GM12878 (cell line): ENCODE results near the gene CDH20. TPM values are rescaled to one million over a fixed set of nuclear protein-coding genes. Genes with fewer than 3 reads are reported as not detected.

Experiments used
- ATAC-seq: fragments of 200-7000 bp; cut with Tn5 transposase; 3 replicates; pipeline ENCODE4 v1.9.1; 2020; ENCODE audit warnings: mild to moderate bottlenecking, moderate library complexity
- BruUV-seq: library from RNA; stranded (reverse); fragments of 400-500 nt; replicated peaks from 2 replicates; lab custom pipeline; 2021; lab: Mats Ljungman, UMichigan
- CTCF ChIA-PET: fragments of 300-600 bp; sonication (Branson Sonifier 250); formaldehyde crosslinking; extraction: SDS; loops from one replicate; lab custom pipeline; 2021; ENCODE audit warnings: inconsistent platforms; lab: Yijun Ruan, JAX
- POLR2A ChIA-PET: fragments of 350-600 bp; formaldehyde crosslinking; extraction: SDS; loops from one replicate; lab custom pipeline; 2021; ENCODE audit warnings: inconsistent platforms; lab: Charles Lee
- RAD21 ChIA-PET: fragments of 300-600 bp; sonication (Branson Sonifier 250); formaldehyde crosslinking; loops from one replicate; lab custom pipeline; 2023; ENCODE audit warnings: antibody characterized with exemption; ENCODE audit not compliant: unreplicated experiment; lab: Charles Lee
- SMC1A ChIA-PET: fragments of 300-600 bp; sonication (Branson Sonifier 250); formaldehyde crosslinking; loops from one replicate; lab custom pipeline; 2023; ENCODE audit not compliant: unreplicated experiment, uncharacterized antibody; lab: Charles Lee
- DNase-seq: peaks from one replicate; pipeline ENCODE4 v3.0.0-alpha.2; 2011; ENCODE audit warnings: low read depth, low spot score
- FAIRE-seq: peaks from 3 replicates; lab custom pipeline; 2011; peaks lifted over from hg19 to GRCh38; lab: Jason Lieb, UNC
- H2AFZ ChIP-seq: 2 replicates; pipeline ENCODE4 v1.6.0; 2011; ENCODE audit warnings: low read depth, low read length, control low read depth; ENCODE audit not compliant: control insufficient read depth
- H3K27ac ChIP-seq: 2 replicates; pipeline ENCODE4 v1.5.1; 2011; ENCODE audit warnings: control low read depth; ENCODE audit not compliant: control insufficient read depth, insufficient read depth
- H3K27me3 ChIP-seq, 2 experiments: replicated peaks in 1 of 2; 2 replicates each; pipeline versions ENCODE4 v1.6.0 to v1.6.1; 2011; ENCODE audit warnings: low read length in 1 of 2; ENCODE audit not compliant: control insufficient read depth in 2 of 2, insufficient read depth in 2 of 2
- H3K36me3 ChIP-seq, 2 experiments: 2 replicates each; pipeline ENCODE4 v1.5.1; 2011; ENCODE audit warnings: low read length in 1 of 2; ENCODE audit not compliant: control insufficient read depth in 2 of 2, insufficient read depth in 2 of 2
- H3K4me1 ChIP-seq: 2 replicates; pipeline ENCODE4 v1.6.1; 2011; ENCODE audit warnings: mild to moderate bottlenecking, low read length, moderate library complexity, mixed read lengths; ENCODE audit not compliant: control insufficient read depth, insufficient read depth
- H3K4me2 ChIP-seq: 2 replicates; pipeline ENCODE4 v1.6.0; 2011; ENCODE audit warnings: control low read depth; ENCODE audit not compliant: control insufficient read depth, insufficient read depth
- H3K4me3 ChIP-seq: fragments of 200-600 bp; sonication (generic); 2 replicates; pipeline ENCODE4 v1.5.1; 2016
- H3K79me2 ChIP-seq: 2 replicates; pipeline ENCODE4 v1.6.0; 2011; ENCODE audit warnings: low read length; ENCODE audit not compliant: control insufficient read depth, insufficient read depth
- H3K9ac ChIP-seq: 2 replicates; pipeline ENCODE4 v1.8.0; 2011; ENCODE audit warnings: low read length, control low read depth, mixed read lengths; ENCODE audit not compliant: control insufficient read depth, insufficient read depth
- H3K9me3 ChIP-seq: replicated peaks from 3 replicates; pipeline ENCODE4 v1.5.1; 2011; ENCODE audit warnings: mild to moderate bottlenecking, low read length; ENCODE audit not compliant: control insufficient read depth, insufficient read depth
- H4K20me1 ChIP-seq: 2 replicates; pipeline ENCODE4 v1.6.0; 2011; ENCODE audit not compliant: control insufficient read depth, insufficient read depth
- BACH1 ChIP-seq: fragments of 450-650 bp; IDR thresholded peaks from 2 replicates; pipeline ENCODE4 v1.6.1; 2017; ENCODE audit warnings: mild to moderate bottlenecking, borderline replicate concordance
- ELK1 ChIP-seq: IDR thresholded peaks from 2 replicates; pipeline ENCODE4 v1.6.1; 2012; ENCODE audit warnings: low read depth, low read length, improper control_type of control experiment
- SPI1 ChIP-seq: IDR thresholded peaks from 2 replicates; pipeline ENCODE4 v1.6.1; 2011; ENCODE audit warnings: low read depth, mild to moderate bottlenecking, low read length, moderate library complexity, borderline replicate concordance; ENCODE audit not compliant: insufficient read depth
- STAT1 ChIP-seq: fragments of 450-650 bp; conservative IDR thresholded peaks from 2 replicates; pipeline ENCODE4 v1.6.1; 2014; ENCODE audit warnings: antibody characterized with exemption, mild to moderate bottlenecking
- WGBS: methylation state at CpG from one replicate; pipeline ENCODE4 v1.1.6; 2016; ENCODE audit warnings: low lambda C conversion rate; ENCODE audit not compliant: insufficient replicate concordance, insufficient coverage; ENCODE audit errors: missing lambda C conversion rate; 5-methylcytosine and 5-hydroxymethylcytosine counted together
- in situ Hi-C: fragments of 300-500 bp; cut with MboI; formaldehyde crosslinking; loops from 9 replicates; pipeline ENCODE4 v1.14.3; 2018; ENCODE audit warnings: mixed read lengths
- intact Hi-C: fragments of 100-400 bp; cut with micrococcal nuclease; formaldehyde crosslinking; loops from one replicate; pipeline ENCODE4 v1.14.2; 2022; ENCODE audit not compliant: unreplicated experiment
- polyA plus RNA-seq, 11 experiments: library from polyadenylated mRNA; depleted of rRNA in 4 of 11; unstranded in 6 of 11; stranded (reverse) in 5 of 11; fragments of >200 nt; fragmentation: Nextera tagmentation in 4 of 11; fragmentation: Illumina TruSeq in 1 of 11; extraction: Ambion mirVana in 4 of 11; extraction: Trizol in 1 of 11; gene quantifications; 1 replicate in 1 of 11; 2 replicates in 10 of 11; pipeline versions ENCODE4 v1.2.1 to v1.2.3, GENCODE V29; 2011 to 2016; ENCODE audit warnings: inconsistent platforms in 2 of 11, missing spikeins in 2 of 11, low read depth in 1 of 11
- total RNA-seq, 4 experiments: library from RNA; depleted of rRNA in 3 of 4; stranded (reverse); fragments of >200 nt in 3 of 4; fragmentation: Illumina TruSeq in 1 of 4; extraction: Trizol in 1 of 4; gene quantifications; 2 replicates each; pipeline versions ENCODE4 v1.2.1 to v1.2.3, GENCODE V29; 2013 to 2021

Gene CDH20
- total and polyA plus RNA-seq, 10 of the 15 experiments (the other 5 are each of a cell fraction or from before 2014, with no cell fraction given): not detected

GRCh38 chr18:61579581-61579980 lies 246.4 kb downstream of the CDH20 start:
- intact Hi-C loops (no loop called here), in situ Hi-C loops (no loop called here)
- no TSS peak for BruUV-seq
- no peaks in the 10 kb centered on the region for H3K79me2 ChIP-seq
- 0% methylated on average over 2 of the region's 2 CpGs for WGBS
- no peaks in the 10 kb centered on the region for H3K4me1 ChIP-seq
- no peak overlapping the region for H3K27ac ChIP-seq
- no peak for ATAC-seq
- H3K4me2 ChIP-seq: no peak overlapping the region
- no peak overlapping the region for H3K4me3 ChIP-seq
- RAD21 ChIA-PET: no interaction called here
- no peaks in the 10 kb centered on the region for H3K9me3 ChIP-seq
- no peak for FAIRE-seq
- no peaks in the 10 kb centered on the region for H3K36me3 ChIP-seq
- SMC1A ChIA-PET: interaction anchor here (1.7 kb wide), 1 partner anchor 548 kb away, joined by 4 read pairs; no protein-coding TSS in a partner anchor
- DNase-seq: no peak
- H2AFZ ChIP-seq: no peak overlapping the region
- TF ChIP-seq ELK1: no peak
- TF ChIP-seq BACH1: no peak
- TF ChIP-seq SPI1: no peak
- CTCF ChIA-PET: interaction anchor here (1.3 to 5.6 kb wide), 2 partner anchors 8 to 551 kb away, joined by 3 to 77 read pairs; no protein-coding TSS in a partner anchor
- no peaks in the 10 kb centered on the region for H4K20me1 ChIP-seq
- H3K9ac ChIP-seq: no peak overlapping the region
- POLR2A ChIA-PET: no interaction called here
- H3K27me3 ChIP-seq: no peaks in the 10 kb centered on the region

GRCh38 chr18:61580046-61580445 lies 246.8 kb downstream of the CDH20 start:
- Histone ChIP-seq H3K36me3 (no peaks in the 10 kb centered on the region), H4K20me1 (no peaks in the 10 kb centered on the region), H2AFZ (no peak overlapping the region), H3K79me2 (no peaks in the 10 kb centered on the region), H3K9ac (no peak overlapping the region), H3K4me1 (no peaks in the 10 kb centered on the region), H3K27ac (no peak overlapping the region), H3K4me3 (no peak overlapping the region), H3K4me2 (no peak overlapping the region), H3K27me3 (no peaks in the 10 kb centered on the region), H3K9me3 (no peaks in the 10 kb centered on the region)
- ATAC-seq: no peak
- in situ Hi-C loops (loop anchor here (5.0 kb wide), 1 partner anchor 552 kb away; no protein-coding TSS in a partner anchor), intact Hi-C loops (no loop called here)
- ChIA-PET SMC1A (interaction anchor here (1.7 kb wide), 1 partner anchor 547 kb away, joined by 4 read pairs; no protein-coding TSS in a partner anchor), POLR2A (no interaction called here), RAD21 (interaction anchor here (1.1 kb wide), 1 partner anchor 551 kb away, joined by 3 read pairs; no protein-coding TSS in a partner anchor), CTCF (interaction anchor here (1.3 to 5.6 kb wide), 3 partner anchors 8 to 551 kb away, joined by 3 to 77 read pairs (median 5); no protein-coding TSS in a partner anchor)
- no peak for TF ChIP-seq STAT1
- no TSS peak for BruUV-seq
- DNase-seq: no peak
- no peak for FAIRE-seq
- WGBS: 43% methylated on average over 2 of the region's 2 CpGs
